Measurements from ENCODE around the gene RAB18. TPM values are rescaled to one million over a fixed set of nuclear protein-coding genes. Genes with fewer than 3 reads are reported as not detected.

The RAB18 gene
- total and polyA plus RNA-seq, 2 of the 8 experiments (the other 6 are each of a cell fraction or from before 2014, with no cell fraction given), result 14.7 to 69.7 TPM

DNA sequence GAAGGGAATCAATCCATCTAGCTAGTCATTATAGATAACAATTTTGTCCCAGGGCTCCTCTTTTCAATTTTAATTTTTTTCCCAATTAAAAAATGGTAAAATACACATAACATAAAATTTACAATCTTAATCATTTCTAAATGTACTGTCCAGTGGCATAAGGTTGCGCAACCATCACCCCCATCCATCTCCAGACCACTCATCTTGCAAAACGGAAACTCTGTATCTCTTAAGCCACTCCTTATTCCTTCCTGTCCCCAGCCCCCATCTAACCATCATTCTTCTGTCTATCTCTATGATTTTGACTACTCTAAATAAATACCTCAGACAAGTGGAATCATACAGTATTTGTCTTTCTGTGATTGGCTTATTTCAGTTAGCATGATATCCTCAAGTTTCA, 46.1 kb upstream of the RAB18 start:
- Histone ChIP-seq H3K14ac (ENCODE audit: insufficient read length) (no peak overlapping the region), H4K91ac (replicated peaks; ENCODE audit: insufficient read length, low read length) (no peak overlapping the region), H3K4me3 (ENCODE audit: extremely low read depth in 1 of 4, insufficient read depth in 2 of 4, low read depth in 3 of 4, low read length in 4 of 4) (no peak overlapping the region), H3K79me2 (ENCODE audit: control insufficient read depth in 1 of 2, insufficient read depth in 2 of 2, low read length in 2 of 2) (no peaks in the 10 kb centered on the region), H2BK120ac (replicated peaks; ENCODE audit: low read depth, low read length) (no peak overlapping the region), H3K4ac (replicated peaks; ENCODE audit: insufficient read length, low read depth, low read length) (no peak overlapping the region), H3K23ac (ENCODE audit: insufficient read length) (no peak overlapping the region), H3K23me2 (ENCODE audit: low read depth, low read length) (no peaks in the 10 kb centered on the region), H2BK12ac (ENCODE audit: low read depth, low read length) (no peak overlapping the region), H3K36me3 (ENCODE audit: control insufficient read depth in 2 of 4, insufficient read depth in 4 of 4, low read length in 3 of 4) (no peaks in the 10 kb centered on the region), H3K56ac (replicated peaks; ENCODE audit: insufficient read length, low read depth, low read length) (no peak overlapping the region), H3K27ac (ENCODE audit: low read depth, low read length) (no peak overlapping the region), H4K20me1 (replicated peaks in 1 of 2; ENCODE audit: control insufficient read depth in 1 of 2, insufficient read depth in 2 of 2, low read length in 2 of 2) (no peaks in the 10 kb centered on the region), H2BK15ac (ENCODE audit: low read length) (no peak overlapping the region), H3K18ac (ENCODE audit: extremely low read depth, low read length) (no peak overlapping the region), H3K27me3 (replicated peaks in 1 of 4; ENCODE audit: control insufficient read depth in 3 of 4, extremely low read depth in 1 of 4, insufficient read depth in 3 of 4, low read length in 3 of 4) (no peaks in the 10 kb centered on the region), H2AK5ac (ENCODE audit: low read depth, low read length) (no peak overlapping the region), H2AFZ (ENCODE audit: low read length) (no peak overlapping the region), H4K5ac (ENCODE audit: insufficient read length, low read depth, low read length) (no peak overlapping the region), H3K4me2 (ENCODE audit: insufficient read depth in 1 of 2, low read depth in 2 of 2, low read length in 2 of 2) (no peak overlapping the region), H3K79me1 (ENCODE audit: low read depth, low read length) (no peaks in the 10 kb centered on the region), H2BK20ac (ENCODE audit: low read length) (no peak overlapping the region), H4K8ac (ENCODE audit: extremely low read depth, insufficient read depth, low read length) (no peak overlapping the region), H3K9ac (replicated peaks in 1 of 4; ENCODE audit: extremely low read depth in 1 of 4, low read depth in 3 of 4, low read length in 3 of 4) (no peak overlapping the region), H3K9me3 (ENCODE audit: insufficient read depth in 2 of 2, low read depth in 1 of 2, low read length in 1 of 2) (no peaks in the 10 kb centered on the region), H2BK5ac (ENCODE audit: low read depth, low read length) (no peak overlapping the region), H3K4me1 (replicated peaks in 1 of 4; ENCODE audit: control insufficient read depth in 3 of 4, insufficient read depth in 4 of 4, low read length in 3 of 4) (no peaks in the 10 kb centered on the region)
- DNase-seq (ENCODE audit: low read depth in 1 of 2, low spot score in 2 of 2) (no peak), FAIRE-seq (no peak)
- POLR2A ChIA-PET (ENCODE audit: partially characterized antibody), result no interaction called here
- 49% methylated on average over 2 of the region's 2 CpGs; no CpG with 5 or more reads in 1 of the 2 experiments for WGBS, 2 experiments (ENCODE audit: extremely low coverage in 1 of 2, insufficient coverage in 1 of 2, insufficient read length in 1 of 2, insufficient replicate concordance in 2 of 2, low coverage in 1 of 2, low lambda C conversion rate in 2 of 2, missing lambda C conversion rate in 1 of 2)
- CTCF ChIA-PET (ENCODE audit: partially characterized antibody), result no interaction called here
- TF ChIP-seq KDM5A (IDR thresholded peaks at IDR 0.05; ENCODE audit: low read length), result no peak
- no peak for TF ChIP-seq SUZ12 (IDR thresholded peaks at IDR 0.05; ENCODE audit: low read length)
- TF ChIP-seq KDM1A (IDR thresholded peaks at IDR 0.05; ENCODE audit: borderline replicate concordance, low read length), result no peak
- no peak for TF ChIP-seq JUND (IDR thresholded peaks at IDR 0.05; ENCODE audit: low read length)
- no peak for TF ChIP-seq RXRA (IDR thresholded peaks at IDR 0.05; ENCODE audit: insufficient read depth, low read depth, low read length)
- no peak for TF ChIP-seq ZNF274 (IDR thresholded peaks at IDR 0.05; ENCODE audit: borderline replicate concordance, extremely low read depth, low read length)
- TF ChIP-seq HDAC6 (IDR thresholded peaks at IDR 0.05; ENCODE audit: low read depth, low read length), result no peak
- TF ChIP-seq, protein P1, sequence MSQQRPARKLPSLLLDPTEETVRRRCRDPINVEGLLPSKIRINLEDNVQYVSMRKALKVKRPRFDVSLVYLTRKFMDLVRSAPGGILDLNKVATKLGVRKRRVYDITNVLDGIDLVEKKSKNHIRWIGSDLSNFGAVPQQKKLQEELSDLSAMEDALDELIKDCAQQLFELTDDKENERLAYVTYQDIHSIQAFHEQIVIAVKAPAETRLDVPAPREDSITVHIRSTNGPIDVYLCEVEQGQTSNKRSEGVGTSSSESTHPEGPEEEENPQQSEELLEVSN (IDR thresholded peaks at IDR 0.05), result no peak
- TF ChIP-seq RFX5 (IDR thresholded peaks at IDR 0.05; ENCODE audit: borderline replicate concordance, low read depth, low read length), result no peak
- TF ChIP-seq SP4 (IDR thresholded peaks at IDR 0.05; ENCODE audit: low read length), result no peak
- TF ChIP-seq CBX5 (IDR thresholded peaks at IDR 0.05; ENCODE audit: low read depth, low read length), result no peak
- TF ChIP-seq ASH2L (IDR thresholded peaks at IDR 0.05; ENCODE audit: low read length), result no peak
- TF ChIP-seq, protein P2, sequence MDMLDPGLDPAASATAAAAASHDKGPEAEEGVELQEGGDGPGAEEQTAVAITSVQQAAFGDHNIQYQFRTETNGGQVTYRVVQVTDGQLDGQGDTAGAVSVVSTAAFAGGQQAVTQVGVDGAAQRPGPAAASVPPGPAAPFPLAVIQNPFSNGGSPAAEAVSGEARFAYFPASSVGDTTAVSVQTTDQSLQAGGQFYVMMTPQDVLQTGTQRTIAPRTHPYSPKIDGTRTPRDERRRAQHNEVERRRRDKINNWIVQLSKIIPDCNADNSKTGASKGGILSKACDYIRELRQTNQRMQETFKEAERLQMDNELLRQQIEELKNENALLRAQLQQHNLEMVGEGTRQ (IDR thresholded peaks at IDR 0.05; ENCODE audit: low read length), result no peak
- no peak for TF ChIP-seq SAP30 (IDR thresholded peaks at IDR 0.05; ENCODE audit: insufficient read depth, insufficient replicate concordance, low read length)
